HG03139 (cell line): ENCODE results near the gene RASSF7.

Experiments
- ATAC-seq: cut with Tn5 transposase; IDR thresholded peaks from one replicate; pipeline ENCODE4 v1.9.1; 2021; ENCODE audit not compliant: unreplicated experiment

The RASSF7 gene

GRCh38 chr11:550746-551085 is 10.1 kb upstream of the RASSF7 start:
- ATAC-seq: no peak

- ATAC-seq: no peak
These were observed 9.6 kb upstream of the RASSF7 start for GRCh38 chr11:551131-551530.

GRCh38 chr11:551596-551995 is 9.2 kb upstream of the RASSF7 start:
- no peak for ATAC-seq

GRCh38 chr11:553083-553987 is 7.4 kb upstream of the RASSF7 start:
- no peak for ATAC-seq

- ATAC-seq: no peak
These were observed 6.8 kb upstream of the RASSF7 start for GRCh38 chr11:553988-554340.

- ATAC-seq: no peak
These were observed 6.1 kb upstream of the RASSF7 start for GRCh38 chr11:554428-555226.

- no peak for ATAC-seq
These were observed 5.5 kb upstream of the RASSF7 start for GRCh38 chr11:555227-555779.

GRCh38 chr11:555780-556661 is 4.7 kb upstream of the RASSF7 start:
- no peak for ATAC-seq

GRCh38 chr11:556662-557256 is 4.0 kb upstream of the RASSF7 start:
- no peak for ATAC-seq

- ATAC-seq: no peak
These were observed 3.2 kb upstream of the RASSF7 start for GRCh38 chr11:557328-558132.

GRCh38 chr11:558503-558902 is 2.3 kb upstream of the RASSF7 start:
- no peak for ATAC-seq

- no peak for ATAC-seq
These were observed 1.6 kb upstream of the RASSF7 start for GRCh38 chr11:559020-559620.

- ATAC-seq: no peak
These were observed 962 bp upstream of the RASSF7 start for GRCh38 chr11:559712-560304.

- peak; percentile 13 for ATAC-seq
These were observed 606 bp downstream of the RASSF7 start for GRCh38 chr11:561148-562003.

- no peak for ATAC-seq
These were observed 1.4 kb downstream of the RASSF7 start for GRCh38 chr11:562046-562645.

GRCh38 chr11:563066-563811 is 2.5 kb downstream of the RASSF7 start:
- no peak for ATAC-seq
